Prostate gland (tissue), 2 donors: ENCODE data around the gene CLPSL1.

ENCODE experiments used
- POLR2A ChIP-seq: fragments of 450-650 bp; IDR thresholded peaks from one replicate; pipeline ENCODE4 v1.6.1; 2016; ENCODE audit warnings: antibody characterized with exemption, mild to moderate bottlenecking
- POLR2AphosphoS5 ChIP-seq: sonication (generic); formaldehyde crosslinking; IDR thresholded peaks from one replicate; pipeline ENCODE4 v1.6.1; 2017; ENCODE audit warnings: antibody characterized with exemption
- TF ChIP-seq, protein P1 (sequence below), 4 experiments: fragments of 200-600 bp in 2 of 4; fragments of 450-650 bp in 2 of 4; sonication (generic) in 2 of 4; IDR thresholded peaks; 1 replicate in 3 of 4; 2 replicates in 1 of 4; pipeline ENCODE4 v1.5.1; 2016 to 2019; ENCODE audit warnings: antibody characterized with exemption in 4 of 4, mild to moderate bottlenecking in 2 of 4, moderate library complexity in 2 of 4

DNA sequence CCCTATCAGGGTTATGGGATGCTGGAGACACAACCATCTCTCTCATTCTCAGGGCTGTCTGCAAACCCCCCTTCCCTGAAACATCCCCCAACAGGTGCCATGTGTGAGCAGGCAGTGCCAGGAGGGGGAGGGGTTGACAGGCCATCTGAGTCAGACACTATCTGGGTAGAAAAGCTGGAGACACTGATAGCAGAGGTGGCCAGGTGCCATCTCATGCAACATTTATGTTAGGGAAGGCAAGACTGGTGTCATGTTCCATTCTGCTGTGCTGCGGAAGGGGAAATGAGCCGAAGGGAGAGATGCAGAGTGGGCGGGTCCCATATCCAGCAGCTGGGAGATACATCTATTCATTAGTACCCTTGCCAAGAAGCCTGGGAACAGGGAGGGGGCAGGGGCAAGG lies 27.9 kb downstream of the CLPSL1 start:
- TF ChIP-seq, protein P1, sequence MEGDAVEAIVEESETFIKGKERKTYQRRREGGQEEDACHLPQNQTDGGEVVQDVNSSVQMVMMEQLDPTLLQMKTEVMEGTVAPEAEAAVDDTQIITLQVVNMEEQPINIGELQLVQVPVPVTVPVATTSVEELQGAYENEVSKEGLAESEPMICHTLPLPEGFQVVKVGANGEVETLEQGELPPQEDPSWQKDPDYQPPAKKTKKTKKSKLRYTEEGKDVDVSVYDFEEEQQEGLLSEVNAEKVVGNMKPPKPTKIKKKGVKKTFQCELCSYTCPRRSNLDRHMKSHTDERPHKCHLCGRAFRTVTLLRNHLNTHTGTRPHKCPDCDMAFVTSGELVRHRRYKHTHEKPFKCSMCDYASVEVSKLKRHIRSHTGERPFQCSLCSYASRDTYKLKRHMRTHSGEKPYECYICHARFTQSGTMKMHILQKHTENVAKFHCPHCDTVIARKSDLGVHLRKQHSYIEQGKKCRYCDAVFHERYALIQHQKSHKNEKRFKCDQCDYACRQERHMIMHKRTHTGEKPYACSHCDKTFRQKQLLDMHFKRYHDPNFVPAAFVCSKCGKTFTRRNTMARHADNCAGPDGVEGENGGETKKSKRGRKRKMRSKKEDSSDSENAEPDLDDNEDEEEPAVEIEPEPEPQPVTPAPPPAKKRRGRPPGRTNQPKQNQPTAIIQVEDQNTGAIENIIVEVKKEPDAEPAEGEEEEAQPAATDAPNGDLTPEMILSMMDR (IDR thresholded peaks at IDR 0.05) = no peak
- TF ChIP-seq POLR2A (no peak), POLR2AphosphoS5 (no peak)
